Panc1 (cell line): ENCODE data around the gene SLC9A9.

Experiments used
- POLR2AphosphoS5 ChIP-seq: IDR thresholded peaks from 2 replicates; pipeline ENCODE4 v1.6.1; 2012; ENCODE audit warnings: mild to moderate bottlenecking, low read depth, low read length, moderate library complexity
- SIN3A ChIP-seq: IDR thresholded peaks from 2 replicates; pipeline ENCODE4 v1.6.1; 2012; ENCODE audit warnings: low read depth, mild to moderate bottlenecking, low read length, moderate library complexity, borderline replicate concordance; ENCODE audit not compliant: insufficient read depth
- TF ChIP-seq, protein P1 (sequence below): fragments of 450-650 bp; IDR thresholded peaks from 2 replicates; pipeline ENCODE4 v1.5.1; 2017; ENCODE audit warnings: mild to moderate bottlenecking

DNA sequence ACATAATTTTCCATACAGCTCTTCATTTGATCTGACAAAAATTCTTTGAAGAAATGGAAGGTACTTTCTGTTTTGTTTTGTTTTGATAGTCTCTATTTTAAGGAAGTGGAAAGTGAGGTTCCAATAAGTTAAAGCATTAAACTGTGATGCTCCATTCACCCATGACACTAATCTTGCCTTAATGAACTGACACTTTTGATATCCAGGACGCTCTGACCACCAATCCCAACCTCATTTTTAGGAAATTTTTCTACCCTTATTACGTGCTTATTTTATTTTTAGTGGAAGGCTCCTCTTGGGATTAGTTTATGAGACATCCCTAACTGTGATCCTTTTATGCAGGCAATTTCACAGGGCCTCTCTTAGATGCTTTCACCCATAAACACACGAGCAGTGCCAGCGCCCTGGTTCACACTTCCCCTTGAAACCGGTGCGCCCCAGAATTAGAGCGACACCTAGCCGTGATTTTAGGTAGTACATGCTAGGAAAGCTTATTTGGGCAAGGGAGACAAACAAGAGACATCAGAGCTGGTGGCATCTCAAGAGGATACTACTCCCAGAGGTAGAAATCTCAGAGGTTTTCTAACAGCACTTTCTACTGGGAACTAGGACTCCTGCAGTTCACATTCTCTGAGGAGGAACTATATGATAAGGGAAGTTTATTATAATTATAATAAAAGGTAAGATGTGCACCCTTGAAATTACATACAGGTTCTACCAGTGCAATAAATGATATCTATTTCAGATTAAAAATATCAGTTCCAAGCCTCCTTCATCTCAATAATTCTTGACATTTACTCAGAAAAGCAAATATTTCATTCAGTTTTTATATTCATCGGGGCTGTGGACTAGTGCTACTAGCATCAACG, 173.9 kb downstream of the SLC9A9 start:
- TF ChIP-seq, protein P1, sequence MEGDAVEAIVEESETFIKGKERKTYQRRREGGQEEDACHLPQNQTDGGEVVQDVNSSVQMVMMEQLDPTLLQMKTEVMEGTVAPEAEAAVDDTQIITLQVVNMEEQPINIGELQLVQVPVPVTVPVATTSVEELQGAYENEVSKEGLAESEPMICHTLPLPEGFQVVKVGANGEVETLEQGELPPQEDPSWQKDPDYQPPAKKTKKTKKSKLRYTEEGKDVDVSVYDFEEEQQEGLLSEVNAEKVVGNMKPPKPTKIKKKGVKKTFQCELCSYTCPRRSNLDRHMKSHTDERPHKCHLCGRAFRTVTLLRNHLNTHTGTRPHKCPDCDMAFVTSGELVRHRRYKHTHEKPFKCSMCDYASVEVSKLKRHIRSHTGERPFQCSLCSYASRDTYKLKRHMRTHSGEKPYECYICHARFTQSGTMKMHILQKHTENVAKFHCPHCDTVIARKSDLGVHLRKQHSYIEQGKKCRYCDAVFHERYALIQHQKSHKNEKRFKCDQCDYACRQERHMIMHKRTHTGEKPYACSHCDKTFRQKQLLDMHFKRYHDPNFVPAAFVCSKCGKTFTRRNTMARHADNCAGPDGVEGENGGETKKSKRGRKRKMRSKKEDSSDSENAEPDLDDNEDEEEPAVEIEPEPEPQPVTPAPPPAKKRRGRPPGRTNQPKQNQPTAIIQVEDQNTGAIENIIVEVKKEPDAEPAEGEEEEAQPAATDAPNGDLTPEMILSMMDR = peak; percentile 98
- no peak for TF ChIP-seq SIN3A
- no peak for TF ChIP-seq POLR2AphosphoS5
